Gastrocnemius medialis (tissue), 4 donors: ENCODE data around the gene DENND1A.

Source experiments
- POLR2A ChIP-seq, 2 donors: fragments of 450-650 bp; IDR thresholded peaks; one replicate each; pipeline ENCODE4 v1.6.1; 2017; ENCODE audit warnings: antibody characterized with exemption in 2 of 2, mild to moderate bottlenecking in 2 of 2, moderate library complexity in 2 of 2
- TF ChIP-seq, protein P1 (sequence below), 5 experiments: fragments of 450-650 bp in 3 of 5; fragments of 200-600 bp in 2 of 5; sonication (generic) in 2 of 5; IDR thresholded peaks in 4 of 5; conservative IDR thresholded peaks in 1 of 5; 1 replicate in 4 of 5; 2 replicates in 1 of 5; pipeline ENCODE4 v1.5.1; 2016 to 2019; ENCODE audit warnings: antibody characterized with exemption in 5 of 5, mild to moderate bottlenecking in 3 of 5, moderate library complexity in 3 of 5

DNA sequence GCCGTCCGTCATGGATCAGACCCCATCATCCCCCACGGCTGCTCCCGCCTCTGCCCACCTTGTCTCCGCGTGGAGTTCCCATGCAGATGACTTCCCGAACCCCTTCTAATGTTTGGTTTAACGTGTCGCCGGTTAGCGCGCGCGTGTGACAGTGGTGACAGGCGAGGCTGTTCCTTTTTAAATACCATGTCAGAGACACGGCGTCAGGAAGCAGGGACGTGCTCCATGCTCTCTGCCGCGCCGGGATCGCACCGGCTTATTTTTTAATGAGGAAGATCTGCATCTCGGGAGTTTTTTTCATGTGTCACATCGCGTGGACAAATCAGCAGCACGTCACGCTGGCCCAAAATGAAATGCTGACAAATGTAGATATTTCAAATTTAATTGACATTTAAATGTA, 538.0 kb downstream of the DENND1A start:
- TF ChIP-seq, protein P1, sequence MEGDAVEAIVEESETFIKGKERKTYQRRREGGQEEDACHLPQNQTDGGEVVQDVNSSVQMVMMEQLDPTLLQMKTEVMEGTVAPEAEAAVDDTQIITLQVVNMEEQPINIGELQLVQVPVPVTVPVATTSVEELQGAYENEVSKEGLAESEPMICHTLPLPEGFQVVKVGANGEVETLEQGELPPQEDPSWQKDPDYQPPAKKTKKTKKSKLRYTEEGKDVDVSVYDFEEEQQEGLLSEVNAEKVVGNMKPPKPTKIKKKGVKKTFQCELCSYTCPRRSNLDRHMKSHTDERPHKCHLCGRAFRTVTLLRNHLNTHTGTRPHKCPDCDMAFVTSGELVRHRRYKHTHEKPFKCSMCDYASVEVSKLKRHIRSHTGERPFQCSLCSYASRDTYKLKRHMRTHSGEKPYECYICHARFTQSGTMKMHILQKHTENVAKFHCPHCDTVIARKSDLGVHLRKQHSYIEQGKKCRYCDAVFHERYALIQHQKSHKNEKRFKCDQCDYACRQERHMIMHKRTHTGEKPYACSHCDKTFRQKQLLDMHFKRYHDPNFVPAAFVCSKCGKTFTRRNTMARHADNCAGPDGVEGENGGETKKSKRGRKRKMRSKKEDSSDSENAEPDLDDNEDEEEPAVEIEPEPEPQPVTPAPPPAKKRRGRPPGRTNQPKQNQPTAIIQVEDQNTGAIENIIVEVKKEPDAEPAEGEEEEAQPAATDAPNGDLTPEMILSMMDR (IDR thresholded peaks at IDR 0.05 in 4 of 5, conservative IDR thresholded peaks at IDR 0.05 in 1 of 5) = no peak
- TF ChIP-seq POLR2A (IDR thresholded peaks at IDR 0.05) = no peak
